Measurements from ENCODE around the gene SHC1.

Gene SHC1

DNA sequence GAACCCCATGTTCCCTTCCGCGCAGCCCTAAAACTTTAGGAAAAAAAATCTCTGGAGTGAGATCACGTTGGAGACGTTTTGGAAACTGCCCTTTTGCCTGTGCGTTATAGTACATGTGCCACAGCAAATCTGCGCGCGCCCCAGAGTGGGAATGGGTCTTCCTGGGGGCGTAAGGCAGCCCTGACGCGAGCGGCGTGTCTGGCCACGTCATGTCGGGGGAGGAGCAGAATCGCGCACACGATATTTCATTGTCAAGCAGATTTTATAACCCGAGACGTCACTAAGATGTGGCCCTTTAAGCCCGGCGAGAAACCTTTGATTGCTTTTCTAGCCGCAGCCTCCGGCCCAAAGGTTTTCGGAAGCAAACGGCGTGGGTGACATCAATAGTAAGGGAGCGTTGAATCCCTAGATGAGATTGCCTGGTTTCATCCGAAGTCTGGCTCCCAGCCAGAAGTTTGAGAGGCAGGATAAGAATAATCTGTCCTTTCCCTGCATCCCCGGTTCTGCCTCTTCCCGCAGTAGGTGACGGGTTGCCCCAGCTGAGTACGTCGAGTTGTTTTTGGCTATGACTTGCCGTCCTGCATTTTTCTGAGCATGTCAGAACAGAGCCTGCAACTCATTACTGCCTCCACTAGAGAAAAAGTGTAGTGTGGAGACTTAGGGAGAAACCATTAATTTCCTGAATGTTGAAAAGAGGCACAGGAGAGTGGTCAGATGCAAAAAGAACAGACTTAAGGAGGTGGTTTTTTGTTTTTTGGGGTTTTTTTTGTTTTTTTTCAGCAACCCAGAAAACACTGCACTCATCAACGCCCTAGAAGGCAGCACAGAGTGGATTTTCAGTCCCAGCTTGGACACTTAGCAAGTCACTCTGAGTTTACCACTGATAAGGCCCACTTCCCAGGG, 33.2 kb downstream of the SHC1 start:
- DNase-seq: peak; percentile 89

DNA sequence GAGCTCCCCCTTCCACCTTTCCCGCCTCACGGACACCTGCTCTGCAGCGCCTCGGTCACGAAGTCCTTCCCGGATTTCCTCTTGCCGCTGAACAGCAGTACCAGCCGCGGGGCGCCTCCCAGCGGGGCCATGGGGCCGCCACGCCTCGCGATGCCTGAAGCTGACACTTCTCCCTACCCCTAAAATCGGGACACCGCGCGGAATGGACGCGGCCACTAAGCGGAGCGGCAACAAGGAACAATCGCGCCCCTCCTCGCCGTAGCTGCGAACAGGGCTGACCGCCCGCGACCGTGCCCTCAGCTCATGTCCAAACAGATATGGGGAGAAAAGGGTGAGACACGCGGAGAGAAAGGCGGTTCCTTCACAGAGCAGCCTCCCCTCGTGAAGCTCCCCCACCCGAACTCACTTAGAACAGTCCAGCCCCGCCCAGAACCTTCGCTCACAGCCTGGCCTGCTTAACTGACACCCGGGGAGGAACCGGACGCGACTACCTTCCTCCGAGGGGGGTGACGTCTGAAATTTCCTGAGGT, 33.9 kb downstream of the SHC1 start, which contains the start of gene PMVK:
Gene PMVK, minus strand, starts transcription at position 165 of the 530 bp plus-strand sequence. Its CDS starts 34 bp downstream, at position 131.
- DNase-seq: peak; percentile 96

- peak; percentile 47 for DNase-seq
Measured at GRCh38 chr1:154935749-154936554, 34.6 kb downstream of the SHC1 start.

- no peak for DNase-seq
Measured at GRCh38 chr1:154934358-154934948, 36.1 kb downstream of the SHC1 start.

DNA sequence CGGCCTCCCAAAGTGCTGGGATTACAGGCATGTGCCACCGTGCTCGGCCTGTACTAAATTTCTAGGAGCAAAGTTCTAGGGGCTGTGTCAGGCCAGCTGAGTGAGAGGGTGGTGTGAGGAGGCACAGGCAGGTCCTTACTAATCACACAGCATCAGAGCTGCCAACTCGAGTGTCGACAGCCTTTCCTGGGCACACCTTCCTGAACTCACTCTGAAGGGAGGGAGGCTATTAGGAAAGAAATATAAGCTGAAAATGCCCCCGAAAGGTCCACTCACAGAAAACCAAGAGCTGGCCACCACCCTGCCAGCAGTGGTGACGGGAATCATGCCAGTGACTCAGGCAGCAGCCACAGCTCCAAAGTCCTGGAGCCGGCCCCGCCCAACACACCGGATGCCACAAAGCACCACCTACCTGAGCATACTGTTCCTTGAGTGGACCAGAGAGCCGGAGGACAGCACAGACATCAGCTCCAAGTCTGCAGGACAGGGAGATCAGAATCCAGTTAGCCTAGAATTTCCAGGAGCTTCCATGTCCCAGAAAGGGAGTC, 38.5 kb downstream of the SHC1 start:
- no peak for DNase-seq

DNA sequence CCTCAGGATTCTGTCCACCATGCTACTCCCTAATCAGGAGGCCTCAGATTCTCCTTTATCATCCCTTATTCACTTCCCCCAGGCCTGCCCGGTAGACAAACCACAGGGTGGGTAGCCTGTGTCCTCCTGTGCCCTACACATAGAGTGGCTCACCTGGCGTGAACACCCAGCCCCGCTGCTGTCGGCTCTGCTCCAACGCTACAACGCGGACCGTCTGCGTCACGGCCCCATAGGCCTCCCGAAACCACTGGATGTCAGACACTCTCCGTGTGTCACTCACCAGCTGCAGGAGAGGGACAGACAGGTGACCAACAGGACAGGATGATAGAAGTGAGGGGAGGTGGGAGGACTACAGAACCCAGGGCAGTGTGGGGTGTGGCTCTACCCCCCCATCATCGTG, 44.3 kb downstream of the SHC1 start:
- DNase-seq: no peak

DNA sequence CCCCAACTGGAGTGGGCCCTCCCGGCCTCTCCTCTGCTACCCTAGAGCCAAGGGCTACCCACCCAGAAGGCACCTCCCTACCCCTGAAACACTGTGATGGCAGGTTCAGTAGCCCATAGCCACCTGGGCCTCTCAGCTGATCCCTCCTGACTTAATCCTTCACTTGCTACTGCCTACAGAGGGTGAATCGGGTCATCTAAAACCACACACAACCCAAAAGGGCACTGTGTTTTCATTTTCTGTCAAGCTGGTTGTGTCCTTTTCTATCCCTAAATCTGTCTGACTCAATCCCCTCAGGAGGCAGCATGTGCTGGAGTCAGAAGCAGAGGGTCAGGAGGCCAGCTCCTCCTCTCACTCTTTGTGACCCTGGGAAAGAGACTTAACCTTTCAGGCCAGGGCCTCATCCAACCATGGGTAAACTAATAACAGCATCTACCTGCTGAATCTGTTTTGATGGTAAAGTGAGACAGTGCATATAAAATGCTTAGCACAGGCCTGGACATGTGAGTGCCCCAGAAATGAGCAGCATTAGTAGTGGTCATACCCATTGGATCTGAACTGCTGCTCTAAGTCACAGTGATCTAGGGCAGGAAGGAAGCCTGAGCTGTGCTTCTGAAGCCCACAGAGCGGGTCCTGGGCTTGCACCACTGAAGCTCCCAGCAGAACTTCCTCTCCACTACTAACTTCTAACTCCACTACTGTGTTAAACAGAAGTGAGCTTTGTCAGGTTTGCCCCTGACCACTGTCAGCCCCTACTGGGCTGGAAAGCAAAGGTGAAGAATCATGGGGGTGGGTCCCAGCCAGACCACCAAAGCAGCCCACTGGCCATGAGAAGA, 45.0 kb downstream of the SHC1 start:
- DNase-seq: no peak

- DNase-seq: no peak
Measured at GRCh38 chr1:154923695-154924094, 46.9 kb downstream of the SHC1 start.

GRCh38 chr1:154913273-154913672, 57.3 kb downstream of the SHC1 start:
- no peak for DNase-seq

DNA sequence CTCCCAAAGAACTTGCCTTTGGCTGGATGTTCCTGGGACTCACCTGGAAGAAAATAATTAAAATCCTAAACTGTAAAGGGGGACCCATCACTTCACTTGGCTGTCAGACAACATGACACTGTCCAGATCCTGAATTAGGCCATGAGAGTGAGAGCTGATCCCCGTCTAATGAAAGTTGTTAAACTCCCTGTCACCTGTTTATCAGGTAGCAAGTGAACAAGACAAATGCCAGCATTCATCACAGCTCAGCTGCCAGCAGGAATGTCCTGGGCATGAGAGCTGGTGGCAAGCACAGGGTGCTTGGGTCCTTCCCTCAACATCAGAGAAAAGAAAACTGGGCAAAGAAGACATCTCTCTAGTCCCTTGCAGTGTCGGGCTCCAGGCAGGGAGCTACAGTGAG, 57.8 kb downstream of the SHC1 start:
- no peak for DNase-seq

Measured in activated naive CD4-positive, alpha-beta T cell treated with Interleukin-2 at 50 U/mL for 16 hours (primary cell).